ENCODE data around the gene PIGU. TPM values are rescaled to one million over a fixed set of nuclear protein-coding genes. Genes with fewer than 3 reads are reported as not detected.

PIGU gene
- total RNA-seq, 1 donor = 9.0 TPM

GRCh38 chr20:34528921-34529297 lies 148.0 kb downstream of the PIGU start:
- no peak overlapping the region for H2AFZ ChIP-seq (ENCODE audit: low read length)
- no peak overlapping the region for H3K27ac ChIP-seq (ENCODE audit: low read depth, low read length)
- TF ChIP-seq CTCF (IDR thresholded peaks at IDR 0.05; ENCODE audit: extremely low read depth, low read depth, low read length) = no peak
- peaks cover 28% of the 10 kb centered on the region for H3K4me1 ChIP-seq (ENCODE audit: insufficient read depth, low read length)
- H3K9me3 ChIP-seq (ENCODE audit: low read depth, low read length) = no peaks in the 10 kb centered on the region
- DNase-seq (ENCODE audit: insufficient read length, low spot score, missing footprints) = no peak
- no peak overlapping the region for H3K4me3 ChIP-seq (ENCODE audit: insufficient read depth, low read length)
- H3K79me2 ChIP-seq (ENCODE audit: insufficient read depth, low read length) = peaks cover 78% of the 10 kb centered on the region
- H3K27me3 ChIP-seq (ENCODE audit: insufficient read depth, low read length) = no peaks in the 10 kb centered on the region
- peaks cover 60% of the 10 kb centered on the region for H3K36me3 ChIP-seq (ENCODE audit: insufficient read depth, low read length)
- no peak overlapping the region for H3K4me2 ChIP-seq (ENCODE audit: insufficient read depth, low read length)
- peaks cover 68% of the 10 kb centered on the region for H4K20me1 ChIP-seq (ENCODE audit: insufficient read depth, low read length)

- Histone ChIP-seq H2AFZ (ENCODE audit: low read length) (no peak overlapping the region), H4K20me1 (ENCODE audit: insufficient read depth, low read length) (peaks cover 75% of the 10 kb centered on the region), H3K36me3 (ENCODE audit: insufficient read depth, low read length) (peaks cover 49% of the 10 kb centered on the region), H3K4me2 (ENCODE audit: insufficient read depth, low read length) (no peak overlapping the region), H3K27ac (ENCODE audit: low read depth, low read length) (peak overlapping the region; percentile 83), H3K27me3 (ENCODE audit: insufficient read depth, low read length) (no peaks in the 10 kb centered on the region), H3K9me3 (ENCODE audit: low read depth, low read length) (no peaks in the 10 kb centered on the region), H3K4me1 (ENCODE audit: insufficient read depth, low read length) (peaks cover 46% of the 10 kb centered on the region), H3K4me3 (ENCODE audit: insufficient read depth, low read length) (no peak overlapping the region), H3K79me2 (ENCODE audit: insufficient read depth, low read length) (peaks cover 76% of the 10 kb centered on the region)
- DNase-seq (ENCODE audit: insufficient read length, low spot score, missing footprints) = no peak
- TF ChIP-seq CTCF (IDR thresholded peaks at IDR 0.05; ENCODE audit: extremely low read depth, low read depth, low read length) = no peak
Observed at GRCh38 chr20:34527016-34527415, 149.9 kb downstream of the PIGU start.

GRCh38 chr20:34526466-34526865 lies 150.4 kb downstream of the PIGU start:
- H3K4me1 ChIP-seq (ENCODE audit: insufficient read depth, low read length) = peaks cover 46% of the 10 kb centered on the region
- DNase-seq (ENCODE audit: insufficient read length, low spot score, missing footprints) = no peak
- peaks cover 45% of the 10 kb centered on the region for H3K36me3 ChIP-seq (ENCODE audit: insufficient read depth, low read length)
- no peaks in the 10 kb centered on the region for H3K9me3 ChIP-seq (ENCODE audit: low read depth, low read length)
- H3K4me3 ChIP-seq (ENCODE audit: insufficient read depth, low read length) = no peak overlapping the region
- H2AFZ ChIP-seq (ENCODE audit: low read length) = no peak overlapping the region
- no peak for TF ChIP-seq CTCF (IDR thresholded peaks at IDR 0.05; ENCODE audit: extremely low read depth, low read depth, low read length)
- H3K79me2 ChIP-seq (ENCODE audit: insufficient read depth, low read length) = peaks cover 76% of the 10 kb centered on the region
- peak overlapping the region; percentile 83 for H3K27ac ChIP-seq (ENCODE audit: low read depth, low read length)
- no peaks in the 10 kb centered on the region for H3K27me3 ChIP-seq (ENCODE audit: insufficient read depth, low read length)
- peak overlapping the region; percentile 62 for H3K4me2 ChIP-seq (ENCODE audit: insufficient read depth, low read length)
- H4K20me1 ChIP-seq (ENCODE audit: insufficient read depth, low read length) = peaks cover 75% of the 10 kb centered on the region

- peaks cover 46% of the 10 kb centered on the region for H3K4me1 ChIP-seq (ENCODE audit: insufficient read depth, low read length)
- H3K4me2 ChIP-seq (ENCODE audit: insufficient read depth, low read length) = peak overlapping the region; percentile 62
- H4K20me1 ChIP-seq (ENCODE audit: insufficient read depth, low read length) = peaks cover 72% of the 10 kb centered on the region
Observed at GRCh38 chr20:34525709-34526416, 151.0 kb downstream of the PIGU start.

More at GRCh38 chr20:34525709-34526416, 151.0 kb downstream of the PIGU start:
- H2AFZ ChIP-seq (ENCODE audit: low read length) = no peak overlapping the region
- H3K79me2 ChIP-seq (ENCODE audit: insufficient read depth, low read length) = peaks cover 76% of the 10 kb centered on the region
- no peak for TF ChIP-seq CTCF (IDR thresholded peaks at IDR 0.05; ENCODE audit: extremely low read depth, low read depth, low read length)
- H3K36me3 ChIP-seq (ENCODE audit: insufficient read depth, low read length) = peaks cover 41% of the 10 kb centered on the region
- no peak overlapping the region for H3K4me3 ChIP-seq (ENCODE audit: insufficient read depth, low read length)
- no peaks in the 10 kb centered on the region for H3K9me3 ChIP-seq (ENCODE audit: low read depth, low read length)
- no peaks in the 10 kb centered on the region for H3K27me3 ChIP-seq (ENCODE audit: insufficient read depth, low read length)
- peak; percentile 96 for DNase-seq (ENCODE audit: insufficient read length, low spot score, missing footprints)
- peak overlapping the region; percentile 83 for H3K27ac ChIP-seq (ENCODE audit: low read depth, low read length)

Data from osteoblast (primary cell).